Measurements from ENCODE around the gene TEX38. TPM values are rescaled to one million over a fixed set of nuclear protein-coding genes. Genes with fewer than 3 reads are reported as not detected.
"Not testable (repeated sequence)": the region's sequence is repeated elsewhere in the genome, so short reads cannot be mapped to it uniquely, and the experiment has no call there.

The TEX38 gene
- total and polyA plus RNA-seq, 12 donors: not detected

DNA sequence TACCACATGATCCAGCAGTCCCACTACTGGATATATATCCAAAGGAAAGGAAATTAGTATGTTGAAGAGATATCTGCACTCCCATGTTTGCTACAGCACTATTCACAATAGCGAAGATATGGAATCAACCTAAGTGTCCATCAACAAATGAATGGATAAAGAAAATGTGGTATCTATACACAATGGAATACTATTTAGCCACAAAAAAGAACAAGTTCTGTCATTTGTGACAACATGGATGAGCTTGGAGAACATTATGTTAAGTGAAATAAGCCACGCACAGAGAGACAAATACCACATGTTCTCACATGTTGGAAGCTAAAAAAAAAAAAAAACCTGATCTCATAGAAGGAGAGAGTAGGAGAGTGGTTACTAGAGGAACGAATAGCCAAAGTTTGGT is 21.2 kb upstream of the TEX38 start:
- Histone ChIP-seq H3K27me3 (no peaks in the 10 kb centered on the region), H3K4me3 (no peak overlapping the region), H3K4me1 (peaks cover 0 to 11% (median 0%) of the 10 kb centered on the region in 9 donors), H3K9me3 (peaks cover 0 to 23% (median 8%) of the 10 kb centered on the region in 11 donors), H3K36me3 (peaks cover 0 to 92% (median 51%) of the 10 kb centered on the region in 9 donors), H3K27ac (no peak overlapping the region)
- intact Hi-C loops (cut with DNase I): no loop called here
- ATAC-seq (no peak), DNase-seq (no peak)
- WGBS, 2 donors: 67 to 97% methylated on average over 3 of the region's 3 CpGs
- no peak for TF ChIP-seq CTCF (IDR thresholded peaks at IDR 0.05)

GRCh38 chr1:46651152-46651551 is 20.5 kb upstream of the TEX38 start:
- peaks cover 0 to 23% (median 8%) of the 10 kb centered on the region in 11 donors for H3K9me3 ChIP-seq
- ATAC-seq; intact Hi-C loops (cut with DNase I); H3K4me3 ChIP-seq; DNase-seq; H3K27ac ChIP-seq; H3K27me3 ChIP-seq: not testable (repeated sequence)
- H3K4me1 ChIP-seq: peaks cover 0 to 12% (median 0%) of the 10 kb centered on the region in 9 donors
- H3K36me3 ChIP-seq: peaks cover 0 to 94% (median 57%) of the 10 kb centered on the region in 9 donors
- WGBS, 2 donors: 85 to 94% methylated on average over 3 of the region's 3 CpGs

- 72 to 77% methylated on average over 6 of the region's 6 CpGs for WGBS, 2 donors
- peaks cover 0 to 22% (median 8%) of the 10 kb centered on the region in 11 donors for H3K9me3 ChIP-seq
- intact Hi-C loops (cut with DNase I): no loop called here
- H3K27ac ChIP-seq: peak overlapping the region in 1 of 10 donors; percentile 55
- TF ChIP-seq CTCF (IDR thresholded peaks at IDR 0.05): no peak
- ATAC-seq: no peak
- H3K27me3 ChIP-seq: no peaks in the 10 kb centered on the region
- H3K36me3 ChIP-seq: peaks cover 0 to 94% (median 46%) of the 10 kb centered on the region in 9 donors
- no peak for DNase-seq
- H3K4me1 ChIP-seq: peaks cover 0 to 26% (median 0%) of the 10 kb centered on the region in 9 donors
- no peak overlapping the region for H3K4me3 ChIP-seq
Observed at GRCh38 chr1:46652321-46653100, 19.1 kb upstream of the TEX38 start.

DNA sequence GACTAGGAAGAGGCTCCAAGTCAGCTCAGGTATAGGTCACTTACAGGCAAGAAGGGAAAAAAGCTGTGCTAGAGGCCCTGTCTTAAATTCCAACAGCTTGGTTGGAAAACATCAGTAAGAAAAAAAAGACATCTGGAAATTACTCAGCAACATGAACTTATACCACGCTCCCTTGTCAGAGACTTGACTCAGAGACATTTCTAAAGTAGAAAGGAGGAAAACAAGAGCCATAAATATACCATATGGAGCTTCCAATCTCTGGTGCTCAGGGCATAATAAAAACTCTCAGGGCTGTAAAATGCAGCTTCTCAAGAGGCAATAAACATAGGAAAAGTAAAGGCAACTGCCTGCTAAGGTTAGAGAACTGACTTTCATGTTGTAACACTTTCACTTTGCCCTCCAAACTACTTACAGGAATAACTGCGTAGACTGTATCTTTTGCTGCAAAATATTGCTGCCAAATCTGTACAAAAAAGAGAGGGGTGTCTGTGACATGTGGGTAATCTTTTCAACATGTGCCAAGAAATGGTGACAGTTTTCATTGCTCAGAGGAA is 18.2 kb upstream of the TEX38 start:
- Histone ChIP-seq H3K36me3 (peaks cover 0 to 94% (median 45%) of the 10 kb centered on the region in 9 donors), H3K4me3 (no peak overlapping the region), H3K27ac (peak overlapping the region in 6 of 10 donors; percentile 28 to 55 (median 42)), H3K9me3 (peaks cover 0 to 19% (median 8%) of the 10 kb centered on the region in 11 donors), H3K4me1 (peaks cover 0 to 28% (median 3%) of the 10 kb centered on the region in 9 donors), H3K27me3 (no peaks in the 10 kb centered on the region)
- 72 to 77% methylated on average over 2 of the region's 2 CpGs for WGBS, 2 donors
- DNase-seq (no peak), ATAC-seq (no peak)
- no peak for TF ChIP-seq CTCF (IDR thresholded peaks at IDR 0.05)
- intact Hi-C loops (cut with DNase I): no loop called here

All from heart right ventricle (tissue), 16 donors.